PC-3 (cell line): ENCODE measurements around the gene RB1. TPM values are rescaled to one million over a fixed set of nuclear protein-coding genes. Genes with fewer than 3 reads are reported as not detected.
A peak's percentile ranks its signal among the peaks of the same experiment; 100 is the strongest.

Experiments
- ATAC-seq: fragments of 200-7000 bp; cut with Tn5 transposase; 2 replicates; pipeline ENCODE4 v1.9.1; 2020; ENCODE audit warnings: mild to moderate bottlenecking, moderate library complexity
- BruUV-seq: library from RNA; stranded (reverse); fragments of 400-500 nt; replicated peaks from 2 replicates; lab custom pipeline; 2021; lab: Mats Ljungman, UMichigan
- CTCF ChIA-PET: fragments of 300-600 bp; sonication (Branson Sonifier 250); formaldehyde crosslinking; loops from one replicate; lab custom pipeline; 2022; ENCODE audit warnings: antibody characterized with exemption; lab: Charles Lee
- POLR2A ChIA-PET: fragments of 300-600 bp; sonication (Branson Sonifier 250); formaldehyde crosslinking; loops from one replicate; lab custom pipeline; 2022; ENCODE audit warnings: antibody characterized with exemption; ENCODE audit not compliant: unreplicated experiment; lab: Charles Lee
- DNase-seq: peaks from one replicate; pipeline ENCODE4 v3.0.0-alpha.2; 2015
- H2AFZ ChIP-seq: fragments of 300-600 bp; sonication (generic); 2 replicates; pipeline ENCODE4 v1.6.0; 2016; ENCODE audit warnings: antibody characterized with exemption, low read length
- H3F3A ChIP-seq: fragments of 300-600 bp; sonication (generic); one replicate; pipeline ENCODE4 v1.6.0; 2017; ENCODE audit warnings: antibody characterized with exemption, low read length, control low read depth, mild to moderate bottlenecking; ENCODE audit not compliant: unreplicated experiment
- H3K27ac ChIP-seq: fragments of 300-600 bp; sonication (generic); 2 replicates; pipeline ENCODE4 v1.5.1; 2016; ENCODE audit warnings: mild to moderate bottlenecking, low read length
- H3K27me3 ChIP-seq: fragments of 300-600 bp; sonication (generic); 2 replicates; pipeline ENCODE4 v1.6.1; 2016; ENCODE audit warnings: low read length, mixed read lengths
- H3K36me3 ChIP-seq: fragments of 300-600 bp; sonication (generic); 2 replicates; pipeline ENCODE4 v1.6.1; 2016; ENCODE audit warnings: low read depth, mixed run types, low read length, mixed read lengths
- H3K4me1 ChIP-seq: fragments of 300-600 bp; sonication (generic); 2 replicates; pipeline ENCODE4 v1.5.1; 2016; ENCODE audit warnings: low read length; ENCODE audit not compliant: insufficient read depth
- H3K4me2 ChIP-seq: fragments of 300-600 bp; sonication (generic); 2 replicates; pipeline ENCODE4 v1.6.0; 2016; ENCODE audit warnings: low read length
- H3K4me3 ChIP-seq: fragments of 300-600 bp; sonication (generic); 2 replicates; pipeline ENCODE4 v1.5.1; 2016; ENCODE audit warnings: mild to moderate bottlenecking, low read length, mixed read lengths
- H3K79me2 ChIP-seq: fragments of 300-600 bp; sonication (generic); 2 replicates; pipeline ENCODE4 v1.6.1; 2017; ENCODE audit warnings: low read length, mixed read lengths
- H3K9ac ChIP-seq: fragments of 300-600 bp; sonication (generic); 2 replicates; pipeline ENCODE4 v1.6.0; 2016; ENCODE audit warnings: mild to moderate bottlenecking, low read length
- H3K9me2 ChIP-seq: fragments of 300-600 bp; sonication (generic); replicated peaks from 2 replicates; pipeline ENCODE4 v1.6.1; 2016; ENCODE audit warnings: mixed run types, low read length, mixed read lengths
- H3K9me3 ChIP-seq: fragments of 300-600 bp; sonication (generic); 2 replicates; pipeline ENCODE4 v1.6.1; 2016; ENCODE audit warnings: low read length, mixed read lengths
- H4K20me1 ChIP-seq: fragments of 300-600 bp; sonication (generic); 2 replicates; pipeline ENCODE4 v1.6.1; 2016; ENCODE audit warnings: low read length, mixed read lengths
- CTCF ChIP-seq: fragments of 300-600 bp; sonication (generic); conservative IDR thresholded peaks from 2 replicates; pipeline ENCODE4 v1.5.1; 2017; ENCODE audit warnings: antibody characterized with exemption, low read depth, mild to moderate bottlenecking, low read length
- EZH2 ChIP-seq: fragments of 300-600 bp; sonication (generic); IDR thresholded peaks from one replicate; pipeline ENCODE4 v1.6.1; 2017; ENCODE audit warnings: antibody characterized with exemption, mild to moderate bottlenecking, low read length; ENCODE audit not compliant: unreplicated experiment
- EZH2phosphoT487 ChIP-seq: fragments of 300-600 bp; sonication (generic); IDR thresholded peaks from 2 replicates; pipeline ENCODE4 v1.6.1; 2018; ENCODE audit warnings: mild to moderate bottlenecking, antibody characterized with exemption, low read length, borderline replicate concordance
- intact Hi-C: fragments of 100-400 bp; cut with micrococcal nuclease; formaldehyde crosslinking; loops from 2 replicates; pipeline ENCODE4 v1.9.0; 2023
- total RNA-seq: library from RNA; depleted of rRNA; stranded (reverse); fragments of >200 nt; gene quantifications from 2 replicates; pipeline ENCODE4 v1.2.3, GENCODE V29; 2014

The RB1 gene
- total RNA-seq, 1 experiment from 2014 or later: 14.3 TPM

- Histone ChIP-seq H3K4me2 (peak overlapping the region; percentile 88), H3K36me3 (no peaks in the 10 kb centered on the region), H2AFZ (peak overlapping the region; percentile 45), H3K4me3 (peak overlapping the region; percentile 73), H3K79me2 (peaks cover 36% of the 10 kb centered on the region), H3K9me2 (no peaks in the 10 kb centered on the region), H3K27me3 (no peaks in the 10 kb centered on the region), H3K27ac (peak overlapping the region; percentile 72), H3K9me3 (no peaks in the 10 kb centered on the region), H3F3A (peaks cover 7% of the 10 kb centered on the region), H3K4me1 (peaks cover 26% of the 10 kb centered on the region), H4K20me1 (no peaks in the 10 kb centered on the region), H3K9ac (peak overlapping the region; percentile 75)
- TF ChIP-seq CTCF (no peak), EZH2 (no peak), EZH2phosphoT487 (no peak)
- DNase-seq (peak; percentile 32), ATAC-seq (peak; percentile 41)
- intact Hi-C loops: loop anchor here (2.0 to 5.0 kb wide), 3 partner anchors 37 to 150 kb away; partner anchors contain the start of gene RCBTB2
- POLR2A ChIA-PET: interaction anchor here (0.6 kb wide), 1 partner anchor 121 kb away, joined by 5 read pairs; the partner anchor contains the start of gene RCBTB2
- BruUV-seq: no TSS peak
- CTCF ChIA-PET: no interaction called here
Observed at GRCh38 chr13:48411841-48412531, 108.4 kb downstream of the RB1 start.

GRCh38 chr13:48412881-48413351, 109.4 kb downstream of the RB1 start, which contains the start of gene LPAR6:
TSS of gene LPAR6 (minus strand) at chr13:48413113. CDS start at chr13:48412423, 690 bp downstream.
- DNase-seq (peak; percentile 69), ATAC-seq (peak; percentile 63)
- peak within 1 kb of the TSS; percentile 45 for H2AFZ ChIP-seq
- ChIA-PET POLR2A (interaction anchor here (0.6 kb wide), 1 partner anchor 120 kb away, joined by 5 read pairs; the partner anchor contains the start of gene RCBTB2), CTCF (no interaction called here)
- TF ChIP-seq EZH2 (no peak), EZH2phosphoT487 (no peak), CTCF (no peak)
- no peaks in the 10 kb centered on the region for H3K9me3 ChIP-seq
- peak within 1 kb of the TSS; percentile 73 for H3K4me3 ChIP-seq
- H3K27me3 ChIP-seq: no peaks in the 10 kb centered on the region
- H3K27ac ChIP-seq: peak within 1 kb of the TSS; percentile 72
- peak within 1 kb of the TSS; percentile 88 for H3K4me2 ChIP-seq
- no peaks in the 10 kb centered on the region for H4K20me1 ChIP-seq
- intact Hi-C loops: loop anchor here (2.0 to 5.0 kb wide), 3 partner anchors 36 to 149 kb away; partner anchors contain the start of gene RCBTB2
- H3K36me3 ChIP-seq: no peaks in the 10 kb centered on the region
- H3F3A ChIP-seq: peaks cover 7% of the 10 kb centered on the region
- no peaks in the 10 kb centered on the region for H3K9me2 ChIP-seq
- no TSS peak for BruUV-seq
- H3K79me2 ChIP-seq: peaks cover 36% of the 10 kb centered on the region
- peaks cover 26% of the 10 kb centered on the region for H3K4me1 ChIP-seq
- peak within 1 kb of the TSS; percentile 75 for H3K9ac ChIP-seq

- H3K36me3 ChIP-seq: no peaks in the 10 kb centered on the region
- no peak for ATAC-seq
- ChIA-PET CTCF (no interaction called here), POLR2A (no interaction called here)
- H4K20me1 ChIP-seq: no peaks in the 10 kb centered on the region
- TF ChIP-seq EZH2 (no peak), CTCF (no peak), EZH2phosphoT487 (no peak)
- peak overlapping the region; percentile 87 for H3K27ac ChIP-seq
- intact Hi-C loops: loop anchor here (5.0 kb wide), 2 partner anchors 118 to 148 kb away; partner anchors contain the start of gene RCBTB2
- no peak for DNase-seq
- no peak overlapping the region for H3K4me3 ChIP-seq
- no peaks in the 10 kb centered on the region for H3K9me2 ChIP-seq
- no peaks in the 10 kb centered on the region for H3K27me3 ChIP-seq
- no peak overlapping the region for H2AFZ ChIP-seq
- H3K79me2 ChIP-seq: peaks cover 32% of the 10 kb centered on the region
- peaks cover 7% of the 10 kb centered on the region for H3F3A ChIP-seq
- no peak overlapping the region for H3K9ac ChIP-seq
- H3K4me1 ChIP-seq: peaks cover 26% of the 10 kb centered on the region
- H3K9me3 ChIP-seq: no peaks in the 10 kb centered on the region
- no peak overlapping the region for H3K4me2 ChIP-seq
- no TSS peak for BruUV-seq
Observed at GRCh38 chr13:48414501-48414900, 111.0 kb downstream of the RB1 start.
